Subcutaneous adipose tissue (tissue), 4 donors: ENCODE measurements around the gene ENTPD8. TPM values are rescaled to one million over a fixed set of nuclear protein-coding genes. Genes with fewer than 3 reads are reported as not detected.

Source experiments
- CTCF ChIP-seq: fragments of 450-650 bp; IDR thresholded peaks from one replicate; pipeline ENCODE4 v1.5.1; 2016; ENCODE audit warnings: low read depth, mild to moderate bottlenecking, control low read depth, antibody characterized with exemption, moderate library complexity
- total RNA-seq, 4 donors: library from RNA; depleted of rRNA; stranded (reverse); fragments of >200 nt; gene quantifications; one replicate each; pipeline ENCODE4 v1.1.0, GENCODE V29; 2016

ENTPD8 gene
- total RNA-seq, 4 donors from 2014 or later = not detected

DNA sequence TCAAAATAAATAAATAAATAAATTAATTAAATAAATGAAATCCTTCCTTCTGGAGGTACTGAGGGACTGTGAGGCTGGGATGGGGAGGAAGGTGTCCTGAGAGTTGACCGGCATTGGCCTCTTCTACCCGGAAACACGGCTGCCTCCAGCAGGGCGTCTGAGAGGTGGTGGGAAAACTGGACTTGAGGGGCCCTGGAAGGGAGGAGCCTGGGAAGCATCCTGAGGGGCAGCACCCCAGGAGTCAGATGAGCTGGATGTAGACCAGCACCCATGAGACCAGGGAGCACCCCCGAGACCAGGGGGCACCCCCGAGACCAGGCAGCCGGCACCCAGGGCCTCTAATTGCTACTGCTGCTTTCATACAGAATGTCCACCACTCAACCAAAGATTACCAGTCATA lies 26.7 kb upstream of the ENTPD8 start:
- TF ChIP-seq CTCF = no peak

DNA sequence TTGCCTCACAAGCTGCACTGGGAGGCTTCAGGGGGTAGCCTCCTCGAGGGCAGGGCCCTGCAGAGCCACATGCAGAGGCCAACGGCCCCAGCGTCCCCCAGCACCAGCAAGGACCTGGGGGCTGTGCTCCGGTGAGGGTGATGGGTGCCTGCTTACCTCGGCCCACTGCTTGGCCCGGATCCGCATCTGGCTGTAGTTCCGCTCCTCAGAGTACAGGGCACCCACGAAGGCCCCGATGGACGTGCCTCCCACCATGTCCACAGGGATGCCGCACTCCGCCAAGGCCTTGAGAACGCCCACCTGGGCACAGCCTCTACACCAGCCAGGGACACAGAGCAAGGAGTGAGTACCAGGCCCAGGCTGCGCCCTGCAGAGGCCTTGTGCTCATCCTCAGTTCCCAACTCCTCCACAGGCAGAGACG lies 26.0 kb upstream of the ENTPD8 start:
- no peak for TF ChIP-seq CTCF

- TF ChIP-seq CTCF = no peak
These were observed 24.7 kb upstream of the ENTPD8 start for GRCh38 chr9:137465720-137466388.

DNA sequence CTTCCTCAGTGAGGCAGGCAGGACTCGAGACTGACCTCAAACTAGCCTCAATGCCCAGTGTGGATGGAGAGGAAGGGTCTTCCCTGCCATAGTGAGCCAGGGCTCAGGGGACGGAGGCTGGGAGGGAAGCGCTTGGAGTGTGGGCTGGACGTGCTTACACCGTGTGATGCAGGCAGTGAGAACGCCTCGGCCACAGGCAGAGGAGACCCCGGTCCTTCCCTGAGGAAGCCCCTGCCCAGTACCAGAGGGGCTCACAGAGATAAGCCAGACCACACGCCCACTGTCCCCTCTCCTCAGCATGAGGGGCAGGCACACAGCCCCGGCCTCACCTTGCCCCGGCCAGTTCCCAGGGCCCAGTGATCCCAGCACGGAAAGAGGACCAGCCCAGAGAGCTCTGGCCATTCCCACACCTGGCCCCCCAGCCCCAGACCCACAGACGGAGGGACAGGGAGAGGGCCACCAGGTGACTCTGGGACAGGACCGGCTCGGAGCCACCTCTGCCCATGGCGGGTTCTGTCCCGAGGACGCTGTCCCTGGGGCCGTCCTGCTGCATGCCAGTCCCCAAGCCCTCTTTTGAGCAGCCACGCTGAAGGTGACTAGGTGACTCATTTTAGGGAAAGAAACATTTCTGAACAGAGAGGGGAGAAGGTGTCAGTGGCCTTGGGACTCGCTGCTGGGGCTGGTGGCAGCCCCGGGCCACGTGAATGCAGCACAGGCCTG lies 24.0 kb upstream of the ENTPD8 start:
- no peak for TF ChIP-seq CTCF

GRCh38 chr9:137464291-137464999 lies 23.3 kb upstream of the ENTPD8 start:
- no peak for TF ChIP-seq CTCF

GRCh38 chr9:137463931-137464290 lies 22.8 kb upstream of the ENTPD8 start:
- no peak for TF ChIP-seq CTCF
